H1 (cell line): ENCODE measurements around the gene RNF125. TPM values are rescaled to one million over a fixed set of nuclear protein-coding genes. Genes with fewer than 3 reads are reported as not detected.

Experiments used
- BACH1 ChIP-seq: IDR thresholded peaks from 2 replicates; pipeline ENCODE4 v1.6.1; 2012; ENCODE audit warnings: low read length, improper control_type of control experiment
- BRCA1 ChIP-seq: IDR thresholded peaks from 2 replicates; pipeline ENCODE4 v1.6.1; 2012; ENCODE audit warnings: low read depth, low read length, improper control_type of control experiment
- CBX5 ChIP-seq: fragments of 300-800, 300-1000 bp; sonication (generic); IDR thresholded peaks from 2 replicates; pipeline ENCODE4 v1.7.1; 2016; ENCODE audit warnings: antibody characterized with exemption, low read length, low read depth
- CHD1 ChIP-seq: IDR thresholded peaks from 2 replicates; pipeline ENCODE4 v1.6.1; 2012; ENCODE audit warnings: low read depth, low read length, improper control_type of control experiment
- CHD7 ChIP-seq: fragments of 300-600 bp; sonication (generic); IDR thresholded peaks from 2 replicates; pipeline ENCODE4 v1.7.1; 2012; ENCODE audit warnings: low read length, moderate library complexity, mild to moderate bottlenecking, inconsistent platforms; ENCODE audit not compliant: insufficient replicate concordance
- E2F6 ChIP-seq: IDR thresholded peaks from 2 replicates; pipeline ENCODE4 v1.6.1; 2012; ENCODE audit warnings: inconsistent platforms
- EGR1 ChIP-seq: IDR thresholded peaks from 2 replicates; pipeline ENCODE4 v1.6.1; 2011; ENCODE audit warnings: low read depth, low read length, borderline replicate concordance
- POLR2AphosphoS5 ChIP-seq: IDR thresholded peaks from 2 replicates; pipeline ENCODE4 v1.6.1; 2011; ENCODE audit warnings: low read depth, low read length
- SP1 ChIP-seq: IDR thresholded peaks from 2 replicates; pipeline ENCODE4 v1.6.1; 2011; ENCODE audit warnings: low read depth, low read length
- SP2 ChIP-seq: IDR thresholded peaks from 2 replicates; pipeline ENCODE4 v1.6.1; 2012; ENCODE audit warnings: mild to moderate bottlenecking, low read length, inconsistent platforms
- SRF ChIP-seq: IDR thresholded peaks from 2 replicates; pipeline ENCODE4 v1.6.1; 2011; ENCODE audit warnings: mild to moderate bottlenecking, low read depth, low read length, moderate library complexity
- polyA plus RNA-seq, 7 experiments: library from polyadenylated mRNA; depleted of rRNA in 3 of 7; stranded (reverse) in 5 of 7; unstranded in 2 of 7; fragments of >200 nt in 5 of 7; fragments of 200-250 nt in 2 of 7; gene quantifications; 1 replicate in 5 of 7; 2 replicates in 1 of 7; 4 replicates in 1 of 7; pipeline versions ENCODE4 v1.2.1 to v1.2.3, GENCODE V29; 2011 to 2013; ENCODE audit warnings: missing spikeins in 2 of 7, mixed read lengths in 2 of 7
- total RNA-seq: library from RNA; stranded (reverse); fragmentation: NEBNext Ultra II Directional; extraction: Animal tissue kit (Norgen Biotek cat#: 25700); gene quantifications from 2 replicates; pipeline ENCODE4 v1.2.1, GENCODE V29; 2021

RNF125 gene
- total and polyA plus RNA-seq, 2 of the 8 experiments (the other 6 are each of a cell fraction or from before 2014, with no cell fraction given), result 14.3 to 15.2 TPM

- TF ChIP-seq CHD7, result no peak
- peak; percentile 87 for TF ChIP-seq E2F6
- no peak for TF ChIP-seq SP1
- no peak for TF ChIP-seq EGR1
- TF ChIP-seq BACH1, result no peak
- no peak for TF ChIP-seq CBX5
- no peak for TF ChIP-seq SP2
- TF ChIP-seq POLR2AphosphoS5, result peak; percentile 87
- TF ChIP-seq SRF, result no peak
- no peak for TF ChIP-seq CHD1
- TF ChIP-seq BRCA1, result no peak; the same call in 1 of the 2 replicates
Measured at GRCh38 chr18:32091724-32092421, 73.2 kb downstream of the RNF125 start, which contains the start of gene RNF138 (continued).
